ENCODE measurements around the gene LGALS3BP. TPM values are rescaled to one million over a fixed set of nuclear protein-coding genes. Genes with fewer than 3 reads are reported as not detected.

Gene LGALS3BP
- total RNA-seq, 4 donors from 2014 or later = 191 to 392 (median 296) TPM

DNA sequence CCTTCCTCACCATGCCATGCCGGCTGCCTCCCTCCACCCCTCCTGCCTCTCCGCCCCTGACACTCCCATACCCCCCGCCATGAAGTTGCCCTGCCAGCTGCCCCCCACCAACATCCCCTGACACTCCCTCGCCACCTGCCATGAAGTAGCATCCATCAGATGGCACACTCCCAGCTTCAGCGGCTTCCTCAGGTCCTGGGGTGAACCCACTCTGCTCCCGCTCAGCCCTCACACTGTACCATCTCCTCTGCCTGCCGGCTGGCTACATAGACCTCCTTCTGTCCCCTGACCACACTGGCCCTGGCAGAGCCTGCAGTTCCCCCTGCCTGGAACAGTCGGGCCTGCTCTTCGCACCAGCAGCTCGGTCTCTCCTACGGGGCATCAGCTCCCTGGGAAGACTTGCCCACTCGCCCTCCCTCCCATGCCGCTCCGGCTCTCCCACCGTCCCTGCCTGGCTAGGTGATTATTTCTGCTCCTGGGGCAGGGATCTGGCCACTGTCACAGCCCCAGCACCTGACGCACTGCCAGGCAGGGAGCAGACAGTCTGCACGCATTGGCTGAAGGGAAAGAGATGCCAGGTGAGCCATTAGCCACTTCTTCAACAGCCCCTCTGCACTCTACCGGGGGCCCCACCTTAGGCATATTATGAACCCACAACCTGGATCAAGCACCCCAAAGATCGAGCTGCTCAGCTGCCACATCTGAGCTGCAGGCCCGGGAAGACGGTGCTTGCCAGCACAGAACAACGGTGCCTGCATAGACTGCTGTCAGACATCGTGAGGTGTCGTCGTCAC, 20.9 kb upstream of the LGALS3BP start:
- peaks cover 0 to 65% (median 21%) of the 10 kb centered on the region in 3 donors for H3K36me3 ChIP-seq
- no peak for DNase-seq (ENCODE audit: low spot score in 2 of 2)
- peaks cover 0 to 47% (median 6%) of the 10 kb centered on the region in 4 donors for H3K4me1 ChIP-seq
- no peaks in the 10 kb centered on the region for H3K9me3 ChIP-seq
- no peak overlapping the region for H3K27ac ChIP-seq
- no peak overlapping the region for H3K4me3 ChIP-seq
- 89 to 92% methylated on average over 24 to 25 of the region's 25 CpGs for WGBS, 2 donors
- no peaks in the 10 kb centered on the region for H3K27me3 ChIP-seq
- TF ChIP-seq POLR2A (IDR thresholded peaks at IDR 0.05) (no peak), EP300 (IDR thresholded peaks at IDR 0.05) (no peak)
- TF ChIP-seq, protein P1, sequence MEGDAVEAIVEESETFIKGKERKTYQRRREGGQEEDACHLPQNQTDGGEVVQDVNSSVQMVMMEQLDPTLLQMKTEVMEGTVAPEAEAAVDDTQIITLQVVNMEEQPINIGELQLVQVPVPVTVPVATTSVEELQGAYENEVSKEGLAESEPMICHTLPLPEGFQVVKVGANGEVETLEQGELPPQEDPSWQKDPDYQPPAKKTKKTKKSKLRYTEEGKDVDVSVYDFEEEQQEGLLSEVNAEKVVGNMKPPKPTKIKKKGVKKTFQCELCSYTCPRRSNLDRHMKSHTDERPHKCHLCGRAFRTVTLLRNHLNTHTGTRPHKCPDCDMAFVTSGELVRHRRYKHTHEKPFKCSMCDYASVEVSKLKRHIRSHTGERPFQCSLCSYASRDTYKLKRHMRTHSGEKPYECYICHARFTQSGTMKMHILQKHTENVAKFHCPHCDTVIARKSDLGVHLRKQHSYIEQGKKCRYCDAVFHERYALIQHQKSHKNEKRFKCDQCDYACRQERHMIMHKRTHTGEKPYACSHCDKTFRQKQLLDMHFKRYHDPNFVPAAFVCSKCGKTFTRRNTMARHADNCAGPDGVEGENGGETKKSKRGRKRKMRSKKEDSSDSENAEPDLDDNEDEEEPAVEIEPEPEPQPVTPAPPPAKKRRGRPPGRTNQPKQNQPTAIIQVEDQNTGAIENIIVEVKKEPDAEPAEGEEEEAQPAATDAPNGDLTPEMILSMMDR (IDR thresholded peaks at IDR 0.05) = no peak

DNA sequence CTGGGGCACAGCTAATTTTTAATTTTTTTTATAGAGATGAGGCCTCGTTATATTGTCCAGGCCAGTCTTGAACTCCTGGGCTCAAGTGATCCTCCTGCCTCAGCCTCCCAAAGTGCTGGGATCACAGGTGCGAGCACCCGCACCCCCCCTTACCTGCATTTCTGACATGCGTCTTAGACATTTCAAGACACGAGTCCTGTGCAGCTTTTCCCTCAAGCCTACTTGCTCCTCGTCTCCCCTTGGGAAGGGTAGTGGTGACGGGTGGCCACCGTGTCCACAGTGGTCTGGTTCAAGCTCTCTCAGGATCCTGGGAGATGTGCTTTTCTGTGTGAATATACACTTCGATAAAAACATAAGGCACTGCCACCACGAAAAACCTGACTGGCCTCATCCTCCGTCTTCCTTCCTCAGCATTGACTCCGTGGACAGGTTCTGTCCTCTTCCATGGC, 20.2 kb upstream of the LGALS3BP start:
- H3K9me3 ChIP-seq = no peaks in the 10 kb centered on the region
- no peaks in the 10 kb centered on the region for H3K27me3 ChIP-seq
- no peak overlapping the region for H3K27ac ChIP-seq
- 91 to 94% methylated on average over 12 of the region's 12 CpGs for WGBS, 2 donors
- peaks cover 0 to 71% (median 21%) of the 10 kb centered on the region in 3 donors for H3K36me3 ChIP-seq
- no peak for DNase-seq (ENCODE audit: low spot score in 2 of 2)
- TF ChIP-seq EP300 (IDR thresholded peaks at IDR 0.05) (no peak), POLR2A (IDR thresholded peaks at IDR 0.05) (no peak)
- TF ChIP-seq, protein P1 (IDR thresholded peaks at IDR 0.05) = no peak
- H3K4me1 ChIP-seq = peaks cover 0 to 41% (median 6%) of the 10 kb centered on the region in 4 donors
- H3K4me3 ChIP-seq = no peak overlapping the region

DNA sequence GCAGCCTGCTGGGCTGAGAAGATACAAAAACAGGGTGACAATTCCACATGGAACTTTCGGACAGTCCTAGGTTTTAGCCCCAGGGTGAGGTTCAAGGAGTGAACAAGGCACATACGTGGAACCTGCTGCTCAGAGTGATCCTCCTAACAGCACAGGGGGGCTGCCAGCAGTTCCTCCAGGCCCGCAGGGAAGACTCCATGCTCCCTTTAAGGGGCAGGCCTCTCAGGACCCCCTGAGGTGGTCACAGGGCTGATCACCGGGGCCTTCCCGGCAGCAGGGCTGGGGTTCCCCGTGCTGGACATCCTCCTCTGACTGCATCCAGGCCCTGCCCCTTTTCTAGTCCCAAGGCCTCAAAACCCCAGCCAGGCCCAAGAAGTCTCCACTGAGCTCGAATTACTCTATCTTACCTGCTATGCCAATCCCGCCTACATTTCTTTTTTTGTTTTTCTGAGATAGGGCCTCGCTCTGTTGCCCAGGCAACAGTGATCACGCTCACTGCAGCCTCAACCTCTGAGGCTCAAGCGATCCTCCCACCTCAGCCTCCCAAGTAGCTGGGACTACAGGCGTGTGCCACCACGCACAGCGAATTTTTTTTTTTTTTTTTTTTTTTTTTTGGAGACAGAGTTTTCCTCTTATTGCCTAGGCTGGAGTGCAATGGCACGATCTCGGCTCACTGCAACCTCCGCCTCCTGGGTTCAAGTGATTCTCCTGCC, 19.5 kb upstream of the LGALS3BP start:
- 90 to 91% methylated on average over 16 to 17 of the region's 17 CpGs for WGBS, 2 donors
- no peak for DNase-seq (ENCODE audit: low spot score in 2 of 2)
- H3K36me3 ChIP-seq = peaks cover 0 to 79% (median 28%) of the 10 kb centered on the region in 3 donors
- H3K9me3 ChIP-seq = no peaks in the 10 kb centered on the region
- H3K4me3 ChIP-seq = no peak overlapping the region
- TF ChIP-seq EP300 (IDR thresholded peaks at IDR 0.05) (no peak), POLR2A (IDR thresholded peaks at IDR 0.05) (no peak)
- TF ChIP-seq, protein P1 (IDR thresholded peaks at IDR 0.05) = no peak
- H3K27me3 ChIP-seq = no peaks in the 10 kb centered on the region
- H3K4me1 ChIP-seq = peaks cover 0 to 41% (median 6%) of the 10 kb centered on the region in 4 donors
- peak overlapping the region in 2 of 4 donors; percentile 57 to 66 for H3K27ac ChIP-seq

DNA sequence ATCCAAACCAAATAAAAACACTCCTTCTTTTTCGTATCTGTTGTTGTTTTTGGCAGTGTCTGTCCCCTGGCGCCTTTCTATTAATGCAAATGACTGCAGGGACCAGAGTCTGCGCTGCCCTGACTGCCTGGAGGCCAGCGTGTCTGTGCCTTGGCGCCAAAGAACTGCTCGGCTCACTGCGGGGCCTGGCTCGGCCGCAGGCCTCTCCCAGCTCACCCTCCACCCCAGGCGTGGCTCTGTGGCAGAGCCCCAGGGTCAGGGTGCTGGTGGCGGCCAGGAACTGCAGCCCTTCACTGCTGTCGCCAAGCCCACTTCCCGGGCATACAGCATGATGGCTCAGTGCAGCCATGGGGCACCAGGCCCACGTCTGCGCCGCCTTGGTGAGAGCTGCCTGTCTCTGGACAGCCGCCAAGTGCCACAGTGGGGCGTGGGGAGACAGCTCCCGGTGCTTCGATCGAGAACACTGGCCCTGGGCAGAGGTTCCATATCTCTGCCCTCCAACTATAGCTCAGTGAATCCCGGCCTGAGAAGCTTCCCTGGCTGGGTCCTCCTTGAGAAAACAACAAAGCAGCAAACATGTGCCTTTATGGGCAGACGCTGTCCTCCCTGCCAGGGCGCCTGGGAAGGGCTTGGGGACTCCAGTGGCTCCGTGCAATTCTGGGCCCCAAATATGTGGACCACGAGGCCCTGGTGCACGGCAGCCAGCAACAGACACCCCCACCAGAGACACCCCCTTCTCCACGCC, 18.8 kb upstream of the LGALS3BP start:
- H3K4me1 ChIP-seq = peaks cover 0 to 38% (median 6%) of the 10 kb centered on the region in 4 donors
- DNase-seq (ENCODE audit: low spot score in 2 of 2) = no peak
- no peak for TF ChIP-seq EP300 (IDR thresholded peaks at IDR 0.05)
- TF ChIP-seq, protein P1 (IDR thresholded peaks at IDR 0.05) = peak in 1 of 5 experiments; percentile 18
- no peak overlapping the region for H3K4me3 ChIP-seq
- H3K9me3 ChIP-seq = no peaks in the 10 kb centered on the region
- no peaks in the 10 kb centered on the region for H3K27me3 ChIP-seq
- 56 to 68% methylated on average over 14 to 21 of the region's 28 CpGs for WGBS, 2 donors
- H3K27ac ChIP-seq = peak overlapping the region in 3 of 4 donors; percentile 5 to 66 (median 57)
- peaks cover 0 to 86% (median 29%) of the 10 kb centered on the region in 3 donors for H3K36me3 ChIP-seq

Data from tibial nerve (tissue), 4 donors.